Measurements from ENCODE around the gene MRTFB. TPM values are rescaled to one million over a fixed set of nuclear protein-coding genes. Genes with fewer than 3 reads are reported as not detected.
A peak's percentile ranks its signal among the peaks of the same experiment; 100 is the strongest.

MRTFB gene
- total RNA-seq, 1 donor from 2014 or later, result 20.9 TPM

- ATAC-seq (ENCODE audit: low read depth) (no peak), DNase-seq (no peak)
- ChIA-PET CTCF (no interaction called here), POLR2A (interaction anchor here (1.3 kb wide), 1 partner anchor 153 kb away, joined by 5 read pairs; the partner anchor contains the start of gene ERCC4)
- intact Hi-C loops (cut with micrococcal nuclease), result loop anchor here (10.0 kb wide), 1 partner anchor 118 kb away; no protein-coding TSS in a partner anchor
- H3K27me3 Mint-ChIP-seq, result no peaks in the 10 kb centered on the region
- H3K4me1 Mint-ChIP-seq, result peaks cover 6% of the 10 kb centered on the region
- no peak for TF ChIP-seq CTCF (IDR thresholded peaks at IDR 0.05)
- H3K9me3 Mint-ChIP-seq, result no peaks in the 10 kb centered on the region
- peaks cover 2% of the 10 kb centered on the region for H3K36me3 Mint-ChIP-seq (ENCODE audit: low read depth)
- peak overlapping the region; percentile 82 for H3K4me3 Mint-ChIP-seq
- no peak overlapping the region for H3K27ac Mint-ChIP-seq
These were observed 1.2 kb downstream of the MRTFB start for GRCh38 chr16:14072360-14072759.

- H3K4me1 Mint-ChIP-seq, result peaks cover 6% of the 10 kb centered on the region
- H3K27me3 Mint-ChIP-seq, result no peaks in the 10 kb centered on the region
- no peak for TF ChIP-seq CTCF (IDR thresholded peaks at IDR 0.05)
- ATAC-seq (ENCODE audit: low read depth), result no peak
- POLR2A ChIA-PET, result no interaction called here
- intact Hi-C loops (cut with micrococcal nuclease), result loop anchor here (10.0 kb wide), 1 partner anchor 120 kb away; no protein-coding TSS in a partner anchor
- H3K27ac Mint-ChIP-seq, result no peak overlapping the region
- CTCF ChIA-PET, result no interaction called here
- H3K9me3 Mint-ChIP-seq, result no peaks in the 10 kb centered on the region
- H3K4me3 Mint-ChIP-seq, result no peak overlapping the region
- peaks cover 5% of the 10 kb centered on the region for H3K36me3 Mint-ChIP-seq (ENCODE audit: low read depth)
- no peak for DNase-seq
These were observed 3.4 kb downstream of the MRTFB start for GRCh38 chr16:14074544-14074943.

GRCh38 chr16:14077918-14078317 lies 6.8 kb downstream of the MRTFB start:
- H3K9me3 Mint-ChIP-seq, result no peaks in the 10 kb centered on the region
- no peak overlapping the region for H3K27ac Mint-ChIP-seq
- CTCF ChIA-PET, result no interaction called here
- no peaks in the 10 kb centered on the region for H3K27me3 Mint-ChIP-seq
- POLR2A ChIA-PET, result no interaction called here
- TF ChIP-seq CTCF (IDR thresholded peaks at IDR 0.05), result no peak
- peaks cover 17% of the 10 kb centered on the region for H3K36me3 Mint-ChIP-seq (ENCODE audit: low read depth)
- DNase-seq (no peak), ATAC-seq (ENCODE audit: low read depth) (no peak)
- no peaks in the 10 kb centered on the region for H3K4me1 Mint-ChIP-seq
- no peak overlapping the region for H3K4me3 Mint-ChIP-seq
- intact Hi-C loops (cut with micrococcal nuclease), result loop anchor here (10.0 kb wide), 1 partner anchor 123 kb away; no protein-coding TSS in a partner anchor

GRCh38 chr16:14086477-14086876 lies 15.4 kb downstream of the MRTFB start:
- Mint-ChIP-seq H3K27ac (no peak overlapping the region), H3K4me3 (no peak overlapping the region), H3K36me3 (ENCODE audit: low read depth) (peaks cover 17% of the 10 kb centered on the region), H3K27me3 (no peaks in the 10 kb centered on the region), H3K4me1 (no peaks in the 10 kb centered on the region), H3K9me3 (no peaks in the 10 kb centered on the region)
- ChIA-PET POLR2A (no interaction called here), CTCF (no interaction called here)
- DNase-seq, result no peak
- intact Hi-C loops (cut with micrococcal nuclease), result no loop called here
- no peak for TF ChIP-seq CTCF (IDR thresholded peaks at IDR 0.05)
- no peak for ATAC-seq (ENCODE audit: low read depth)

GRCh38 chr16:14087181-14087580 lies 16.1 kb downstream of the MRTFB start:
- no peak for DNase-seq
- peaks cover 13% of the 10 kb centered on the region for H3K36me3 Mint-ChIP-seq (ENCODE audit: low read depth)
- ChIA-PET CTCF (no interaction called here), POLR2A (no interaction called here)
- no peaks in the 10 kb centered on the region for H3K4me1 Mint-ChIP-seq
- no peak overlapping the region for H3K4me3 Mint-ChIP-seq
- H3K9me3 Mint-ChIP-seq, result no peaks in the 10 kb centered on the region
- no peak overlapping the region for H3K27ac Mint-ChIP-seq
- no peak for ATAC-seq (ENCODE audit: low read depth)
- intact Hi-C loops (cut with micrococcal nuclease), result no loop called here
- no peaks in the 10 kb centered on the region for H3K27me3 Mint-ChIP-seq
- TF ChIP-seq CTCF (IDR thresholded peaks at IDR 0.05), result no peak

Measured in activated B cell treated with CpG ODN at 0.5 μM for 24 hours (primary cell).